HEK293 (cell line): ENCODE results near the gene KIF17.

Experiments
- BCL11A ChIP-seq: fragments of 450-650 bp; formaldehyde crosslinking; IDR thresholded peaks from 2 replicates; pipeline ENCODE4 v1.5.1; 2016; ENCODE audit warnings: low read depth, missing biosample characterization, missing genetic modification characterization
- BCL6B ChIP-seq: fragments of 450-650 bp; formaldehyde crosslinking; IDR thresholded peaks from 2 replicates; pipeline ENCODE4 v1.5.1; 2017; ENCODE audit warnings: missing biosample characterization, missing genetic modification characterization
- FEZF1 ChIP-seq: fragments of 450-650 bp; formaldehyde crosslinking; IDR thresholded peaks from 2 replicates; pipeline ENCODE4 v1.5.1; 2016; ENCODE audit warnings: missing biosample characterization, missing genetic modification characterization
- GLI4 ChIP-seq: fragments of 450-650 bp; formaldehyde crosslinking; IDR thresholded peaks from 2 replicates; pipeline ENCODE4 v1.5.1; 2016; ENCODE audit warnings: missing biosample characterization, missing genetic modification characterization
- KLF9 ChIP-seq: fragments of 450-650 bp; formaldehyde crosslinking; IDR thresholded peaks from 2 replicates; pipeline ENCODE4 v1.5.1; 2016; ENCODE audit warnings: missing biosample characterization, missing genetic modification characterization, low read depth
- SP7 ChIP-seq: fragments of 450-650 bp; formaldehyde crosslinking; IDR thresholded peaks from 2 replicates; pipeline ENCODE4 v1.5.1; 2016; ENCODE audit warnings: missing biosample characterization, missing genetic modification characterization
- ZBTB1 ChIP-seq: fragments of 450-650 bp; formaldehyde crosslinking; IDR thresholded peaks from 2 replicates; pipeline ENCODE4 v1.5.1; 2016; ENCODE audit warnings: missing biosample characterization, missing genetic modification characterization
- ZBTB17 ChIP-seq: fragments of 450-650 bp; formaldehyde crosslinking; IDR thresholded peaks from 2 replicates; pipeline ENCODE4 v1.5.1; 2016; ENCODE audit warnings: missing biosample characterization, missing genetic modification characterization
- ZBTB20 ChIP-seq: fragments of 450-650 bp; formaldehyde crosslinking; IDR thresholded peaks from 2 replicates; pipeline ENCODE4 v1.5.1; 2016; ENCODE audit warnings: missing biosample characterization, missing genetic modification characterization
- ZBTB8A ChIP-seq: fragments of 450-650 bp; formaldehyde crosslinking; IDR thresholded peaks from 2 replicates; pipeline ENCODE4 v1.5.1; 2016; ENCODE audit warnings: missing biosample characterization, missing genetic modification characterization
- ZEB2 ChIP-seq: fragments of 450-650 bp; formaldehyde crosslinking; IDR thresholded peaks from 2 replicates; pipeline ENCODE4 v1.5.1; 2016; ENCODE audit warnings: missing biosample characterization, missing genetic modification characterization
- ZFHX2 ChIP-seq: fragments of 450-650 bp; formaldehyde crosslinking; conservative IDR thresholded peaks from 2 replicates; pipeline ENCODE4 v1.5.1; 2016; ENCODE audit warnings: missing biosample characterization, missing genetic modification characterization
- ZFP37 ChIP-seq: fragments of 450-650 bp; formaldehyde crosslinking; IDR thresholded peaks from 2 replicates; pipeline ENCODE4 v1.5.1; 2016; ENCODE audit warnings: missing biosample characterization, missing genetic modification characterization
- ZNF169 ChIP-seq: fragments of 450-650 bp; formaldehyde crosslinking; IDR thresholded peaks from 2 replicates; pipeline ENCODE4 v1.5.1; 2016; ENCODE audit warnings: missing biosample characterization, missing genetic modification characterization
- ZNF24 ChIP-seq: fragments of 450-650 bp; formaldehyde crosslinking; IDR thresholded peaks from 2 replicates; pipeline ENCODE4 v1.5.1; 2016; ENCODE audit warnings: missing biosample characterization, missing genetic modification characterization
- ZNF280D ChIP-seq: fragments of 450-650 bp; formaldehyde crosslinking; IDR thresholded peaks from 2 replicates; pipeline ENCODE4 v1.5.1; 2016; ENCODE audit warnings: missing biosample characterization, missing genetic modification characterization
- ZNF335 ChIP-seq: fragments of 450-650 bp; formaldehyde crosslinking; conservative IDR thresholded peaks from 2 replicates; pipeline ENCODE4 v1.5.1; 2016; ENCODE audit warnings: missing biosample characterization, missing genetic modification characterization
- ZNF341 ChIP-seq: fragments of 450-650 bp; formaldehyde crosslinking; IDR thresholded peaks from 2 replicates; pipeline ENCODE4; 2016; ENCODE audit warnings: low read depth, missing biosample characterization, missing genetic modification characterization
- ZNF362 ChIP-seq: fragments of 450-650 bp; formaldehyde crosslinking; IDR thresholded peaks from 2 replicates; pipeline ENCODE4 v1.5.1; 2016; ENCODE audit warnings: missing biosample characterization, missing genetic modification characterization
- ZNF366 ChIP-seq: fragments of 450-650 bp; formaldehyde crosslinking; conservative IDR thresholded peaks from 2 replicates; pipeline ENCODE4 v1.5.1; 2016; ENCODE audit warnings: missing biosample characterization, missing genetic modification characterization
- ZNF398 ChIP-seq: fragments of 450-650 bp; formaldehyde crosslinking; IDR thresholded peaks from 2 replicates; pipeline ENCODE4 v1.5.1; 2017; ENCODE audit warnings: missing biosample characterization, missing genetic modification characterization
- ZNF513 ChIP-seq: fragments of 450-650 bp; IDR thresholded peaks from 2 replicates; pipeline ENCODE4 v1.5.1; 2018; ENCODE audit warnings: missing biosample characterization, missing genetic modification characterization
- ZNF521 ChIP-seq: fragments of 450-650 bp; formaldehyde crosslinking; IDR thresholded peaks from 2 replicates; pipeline ENCODE4 v1.5.1; 2017; ENCODE audit warnings: missing biosample characterization, mild to moderate bottlenecking, missing genetic modification characterization
- ZNF580 ChIP-seq: fragments of 450-650 bp; formaldehyde crosslinking; IDR thresholded peaks from 2 replicates; pipeline ENCODE4 v1.5.1; 2016; ENCODE audit warnings: missing biosample characterization, missing genetic modification characterization
- ZNF610 ChIP-seq: fragments of 450-650 bp; formaldehyde crosslinking; IDR thresholded peaks from 2 replicates; pipeline ENCODE4 v1.5.1; 2016; ENCODE audit warnings: missing biosample characterization, missing genetic modification characterization, borderline replicate concordance
- ZSCAN18 ChIP-seq: fragments of 450-650 bp; formaldehyde crosslinking; IDR thresholded peaks from 2 replicates; pipeline ENCODE4 v1.5.1; 2016; ENCODE audit warnings: missing biosample characterization, missing genetic modification characterization
- ZXDB ChIP-seq: fragments of 450-650 bp; formaldehyde crosslinking; IDR thresholded peaks from 2 replicates; pipeline ENCODE4 v1.5.1; 2016; ENCODE audit warnings: missing biosample characterization, missing genetic modification characterization

KIF17 gene

GRCh38 chr1:20732588-20733359 lies 15.0 kb upstream of the KIF17 start, which contains the start of gene SH2D5 (continued):
- TF ChIP-seq ZNF398 (tag by site-specific recombination) (no peak), ZNF366 (tag by site-specific recombination) (peak; percentile 80), BCL11A (tag by site-specific recombination) (0 out of 2 replicates have a peak, but pooled peaks have one; percentile 6), KLF9 (peak; percentile 66; the same call in 1 of the 2 replicates), ZBTB1 (tag by site-specific recombination) (peak; percentile 6; the same call in 1 of the 2 replicates), ZSCAN18 (no peak), ZNF335 (tag by site-specific recombination) (peak; percentile 90), ZNF341 (tag by site-specific recombination) (peak; percentile 87), BCL6B (tag by site-specific recombination) (no peak), GLI4 (tag by site-specific recombination) (no peak), SP7 (0 out of 2 replicates have a peak, but pooled peaks have one; percentile 50), ZNF362 (tag by site-specific recombination) (no peak), FEZF1 (no peak), ZNF24 (tag by site-specific recombination) (peak; percentile 17; the same call in 1 of the 2 replicates), ZFP37 (tag by site-specific recombination) (0 out of 2 replicates have a peak, but pooled peaks have one; percentile 22), ZNF610 (tag by site-specific recombination) (no peak), ZBTB20 (peak; percentile 99), ZEB2 (peak; percentile 46), ZBTB8A (tag by site-specific recombination) (peak; percentile 83), ZNF580 (tag by site-specific recombination) (no peak), ZNF280D (tag by site-specific recombination) (0 out of 2 replicates have a peak, but pooled peaks have one; percentile 6), ZFHX2 (tag by site-specific recombination) (no peak), ZNF521 (no peak), ZNF513 (tag by site-specific recombination) (peak; percentile 31; the same call in 1 of the 2 replicates), ZNF169 (no peak), ZXDB (tag by site-specific recombination) (peak; percentile 59), ZBTB17 (tag by site-specific recombination) (peak; percentile 69; the same call in 1 of the 2 replicates)
